Activated T-cell treated with anti-CD3 and anti-CD28 coated beads, Interleukin-2, amount 50 U/mL, for 24 hours (primary cell): ENCODE data around the gene DCTN2.

Experiments
- DNase-seq: peaks from one replicate; pipeline ENCODE4 v3.0.0-alpha.2; 2020
- H3K27ac Mint-ChIP-seq: 2 replicates; pipeline ENCODE4 v1.8.0; 2020; ENCODE audit warnings: mild to moderate bottlenecking, mixed read lengths
- H3K27me3 Mint-ChIP-seq: 2 replicates; pipeline ENCODE4 v1.8.0; 2020; ENCODE audit warnings: mixed read lengths
- H3K36me3 Mint-ChIP-seq: 2 replicates; pipeline ENCODE4 v1.8.0; 2020; ENCODE audit warnings: low read depth, mixed read lengths
- H3K4me1 Mint-ChIP-seq: 2 replicates; pipeline ENCODE4 v1.8.0; 2020; ENCODE audit warnings: low read depth, mixed read lengths
- H3K4me3 Mint-ChIP-seq: 2 replicates; pipeline ENCODE4 v1.8.0; 2020; ENCODE audit warnings: mild to moderate bottlenecking, moderate library complexity, mixed read lengths
- H3K9me3 Mint-ChIP-seq: 2 replicates; pipeline ENCODE4 v1.8.0; 2020; ENCODE audit warnings: mixed read lengths

The DCTN2 gene

DNA sequence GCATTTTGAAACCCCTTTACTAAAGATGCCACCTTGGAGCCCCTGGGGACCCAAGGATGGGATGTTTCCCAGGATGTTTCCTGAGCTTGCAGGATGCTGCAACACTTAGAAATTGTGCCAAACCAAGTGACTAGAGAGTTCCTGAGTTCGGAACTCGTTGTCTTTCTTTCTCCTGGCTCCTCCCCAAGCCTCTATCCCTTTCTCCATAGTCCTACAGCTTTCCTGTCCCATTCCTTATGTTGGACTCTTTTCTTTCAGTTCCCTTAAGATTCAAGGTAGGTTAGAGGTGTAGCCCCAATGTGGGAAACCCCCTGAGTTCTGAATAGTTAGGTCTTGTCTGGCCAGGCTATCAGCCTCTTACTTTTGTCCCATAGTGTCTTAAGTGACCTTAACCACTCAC is 1.5 kb upstream of the DCTN2 start:
- Mint-ChIP-seq H3K4me1 (peaks cover 46% of the 10 kb centered on the region), H3K9me3 (no peaks in the 10 kb centered on the region)

GRCh38 chr12:57548013-57548315 is 972 bp upstream of the DCTN2 start:
- Mint-ChIP-seq H3K27me3 (peaks cover 7% of the 10 kb centered on the region), H3K4me1 (peaks cover 48% of the 10 kb centered on the region), H3K36me3 (peaks cover 28% of the 10 kb centered on the region), H3K27ac (no peak overlapping the region), H3K9me3 (no peaks in the 10 kb centered on the region), H3K4me3 (peak overlapping the region; percentile 91)
- DNase-seq = no peak

More for the DNA sequence above, 1.5 kb upstream of the DCTN2 start:
- peaks cover 25% of the 10 kb centered on the region for H3K36me3 Mint-ChIP-seq
- H3K27ac Mint-ChIP-seq = no peak overlapping the region
- peaks cover 7% of the 10 kb centered on the region for H3K27me3 Mint-ChIP-seq
- DNase-seq = no peak
- no peak overlapping the region for H3K4me3 Mint-ChIP-seq

GRCh38 chr12:57547288-57548012 is 458 bp upstream of the DCTN2 start:
- peak overlapping the region; percentile 96 for H3K27ac Mint-ChIP-seq
- peak overlapping the region; percentile 91 for H3K4me3 Mint-ChIP-seq
- no peaks in the 10 kb centered on the region for H3K9me3 Mint-ChIP-seq
- no peak for DNase-seq
- H3K4me1 Mint-ChIP-seq = peaks cover 48% of the 10 kb centered on the region
- peaks cover 7% of the 10 kb centered on the region for H3K27me3 Mint-ChIP-seq
- H3K36me3 Mint-ChIP-seq = peaks cover 32% of the 10 kb centered on the region

- H3K27me3 Mint-ChIP-seq = peaks cover 7% of the 10 kb centered on the region
- H3K4me1 Mint-ChIP-seq = peaks cover 50% of the 10 kb centered on the region
- H3K9me3 Mint-ChIP-seq = no peaks in the 10 kb centered on the region
- peaks cover 47% of the 10 kb centered on the region for H3K36me3 Mint-ChIP-seq
- peak overlapping the region; percentile 96 for H3K27ac Mint-ChIP-seq
- H3K4me3 Mint-ChIP-seq = peak overlapping the region; percentile 91
- DNase-seq = no peak
These were observed 1.1 kb downstream of the DCTN2 start for GRCh38 chr12:57545809-57546437.

- H3K4me1 Mint-ChIP-seq = peaks cover 37% of the 10 kb centered on the region
- peaks cover 69% of the 10 kb centered on the region for H3K36me3 Mint-ChIP-seq
- H3K9me3 Mint-ChIP-seq = no peaks in the 10 kb centered on the region
- H3K4me3 Mint-ChIP-seq = no peak overlapping the region
- no peak for DNase-seq
- H3K27ac Mint-ChIP-seq = peak overlapping the region; percentile 38
- H3K27me3 Mint-ChIP-seq = no peaks in the 10 kb centered on the region
These were observed 3.4 kb downstream of the DCTN2 start for GRCh38 chr12:57543581-57543980.

DNA sequence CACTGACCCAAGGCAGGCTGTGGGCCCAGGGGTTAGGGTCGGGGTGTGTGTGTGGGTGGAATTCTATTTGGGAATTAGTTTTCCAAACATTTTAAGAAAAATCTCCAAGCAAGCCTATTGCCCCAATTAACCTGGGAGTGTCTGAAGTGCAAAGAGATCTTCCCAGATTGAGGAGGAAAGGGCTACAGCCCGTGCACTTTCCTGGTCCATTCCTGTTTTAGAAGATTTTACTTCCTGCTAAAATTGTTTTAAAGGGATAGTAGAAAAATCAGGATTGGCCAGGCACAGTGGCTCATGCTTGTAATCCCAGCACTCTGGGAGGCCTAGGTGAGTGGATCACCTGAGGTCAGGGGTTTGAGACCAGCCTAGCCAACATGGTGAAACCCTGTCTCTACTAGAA is 5.3 kb downstream of the DCTN2 start:
- Mint-ChIP-seq H3K4me1 (peaks cover 29% of the 10 kb centered on the region), H3K9me3 (no peaks in the 10 kb centered on the region), H3K36me3 (peaks cover 82% of the 10 kb centered on the region), H3K4me3 (no peak overlapping the region), H3K27ac (no peak overlapping the region), H3K27me3 (no peaks in the 10 kb centered on the region)
- DNase-seq = no peak

- Mint-ChIP-seq H3K9me3 (no peaks in the 10 kb centered on the region), H3K27ac (no peak overlapping the region), H3K4me3 (no peak overlapping the region), H3K4me1 (peaks cover 25% of the 10 kb centered on the region), H3K36me3 (peaks cover 80% of the 10 kb centered on the region), H3K27me3 (no peaks in the 10 kb centered on the region)
- DNase-seq = no peak
These were observed 6.0 kb downstream of the DCTN2 start for GRCh38 chr12:57541001-57541400.

DNA sequence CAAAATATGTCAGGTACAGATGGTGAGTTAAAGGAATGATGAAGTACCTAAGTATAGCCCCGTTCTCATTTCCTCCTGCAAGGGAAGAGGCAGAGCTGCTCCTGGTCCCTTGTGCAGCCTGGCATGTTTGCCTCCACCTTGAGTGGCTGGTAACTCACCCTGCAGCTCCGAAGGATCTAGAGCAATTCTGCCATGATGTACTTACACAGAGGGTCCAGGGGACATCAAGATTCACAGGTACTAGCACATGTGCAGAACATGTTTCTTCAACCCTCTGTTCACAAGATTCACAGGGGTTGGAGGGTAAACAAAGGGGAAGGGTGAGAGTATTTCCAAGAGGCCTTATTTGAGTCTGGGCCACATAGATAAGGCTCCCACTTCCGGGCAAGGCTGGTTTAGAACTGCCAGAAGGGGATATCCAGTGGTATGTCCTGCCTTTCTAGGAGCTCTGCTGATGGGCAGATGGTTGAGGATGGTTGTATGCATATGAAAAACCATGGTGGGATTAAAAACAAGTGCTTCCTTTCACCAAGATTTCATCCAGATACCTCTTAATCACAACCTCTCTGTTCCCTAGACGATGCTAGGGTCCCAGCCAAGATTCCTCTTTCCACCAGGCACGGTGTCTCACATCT is 7.7 kb downstream of the DCTN2 start:
- Mint-ChIP-seq H3K4me1 (peaks cover 11% of the 10 kb centered on the region), H3K27me3 (no peaks in the 10 kb centered on the region), H3K9me3 (no peaks in the 10 kb centered on the region), H3K36me3 (peaks cover 85% of the 10 kb centered on the region), H3K4me3 (no peak overlapping the region), H3K27ac (no peak overlapping the region)
- no peak for DNase-seq

DNA sequence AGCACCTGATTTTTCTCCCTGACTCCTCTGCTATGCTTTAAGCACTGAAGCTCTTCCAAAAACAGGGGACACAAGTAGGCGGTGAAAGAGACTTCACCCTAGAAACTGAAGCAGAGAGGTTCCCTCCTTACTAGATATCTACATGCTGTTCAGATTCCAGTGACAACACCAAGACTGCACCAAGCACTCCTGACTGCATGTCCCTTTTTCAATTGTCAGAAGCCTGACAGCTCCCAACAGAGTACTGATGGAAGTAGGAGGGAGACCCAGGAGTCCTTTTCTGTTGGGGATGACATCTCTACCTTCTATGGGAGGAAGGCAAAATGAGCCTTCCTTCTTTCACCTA is 10.4 kb downstream of the DCTN2 start:
- Mint-ChIP-seq H3K4me1 (peaks cover 2% of the 10 kb centered on the region), H3K4me3 (no peak overlapping the region), H3K36me3 (peaks cover 94% of the 10 kb centered on the region), H3K27me3 (no peaks in the 10 kb centered on the region), H3K27ac (no peak overlapping the region), H3K9me3 (no peaks in the 10 kb centered on the region)
- DNase-seq = no peak

- Mint-ChIP-seq H3K9me3 (no peaks in the 10 kb centered on the region), H3K4me3 (no peak overlapping the region), H3K27ac (no peak overlapping the region), H3K27me3 (no peaks in the 10 kb centered on the region), H3K36me3 (peaks cover 94% of the 10 kb centered on the region), H3K4me1 (peaks cover under 1% of the 10 kb centered on the region)
- no peak for DNase-seq
These were observed 11.0 kb downstream of the DCTN2 start for GRCh38 chr12:57535764-57536596.

DNA sequence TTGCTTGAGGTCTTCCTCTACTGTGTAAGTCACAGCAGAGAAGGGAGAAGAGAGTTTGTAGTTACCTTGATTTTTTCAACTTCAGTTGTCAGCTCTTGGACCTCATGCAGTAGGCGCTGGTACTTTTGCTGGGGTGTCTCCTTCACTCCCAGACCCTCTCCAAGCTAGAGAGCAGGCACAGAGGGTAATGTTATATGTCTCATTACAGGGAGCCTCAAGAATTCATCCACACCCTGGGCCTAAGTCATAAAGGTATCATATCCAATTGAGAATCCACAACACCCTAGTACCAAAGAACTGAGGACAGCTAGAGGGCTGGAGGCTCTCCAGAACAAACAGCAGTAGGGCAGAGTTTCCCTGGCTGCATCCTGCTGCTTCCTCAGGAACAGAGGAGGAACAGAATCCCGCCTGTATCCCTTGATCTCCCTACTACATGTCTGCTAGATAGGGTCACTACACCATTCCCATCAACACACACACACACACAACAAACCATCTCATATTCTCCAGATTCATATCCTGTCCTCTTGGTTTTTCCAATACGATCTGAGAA is 11.9 kb downstream of the DCTN2 start:
- H3K27me3 Mint-ChIP-seq = no peaks in the 10 kb centered on the region
- no peak for DNase-seq
- H3K27ac Mint-ChIP-seq = peak overlapping the region; percentile 12
- no peak overlapping the region for H3K4me3 Mint-ChIP-seq
- H3K36me3 Mint-ChIP-seq = peaks cover 95% of the 10 kb centered on the region
- H3K9me3 Mint-ChIP-seq = no peaks in the 10 kb centered on the region
- no peaks in the 10 kb centered on the region for H3K4me1 Mint-ChIP-seq

DNA sequence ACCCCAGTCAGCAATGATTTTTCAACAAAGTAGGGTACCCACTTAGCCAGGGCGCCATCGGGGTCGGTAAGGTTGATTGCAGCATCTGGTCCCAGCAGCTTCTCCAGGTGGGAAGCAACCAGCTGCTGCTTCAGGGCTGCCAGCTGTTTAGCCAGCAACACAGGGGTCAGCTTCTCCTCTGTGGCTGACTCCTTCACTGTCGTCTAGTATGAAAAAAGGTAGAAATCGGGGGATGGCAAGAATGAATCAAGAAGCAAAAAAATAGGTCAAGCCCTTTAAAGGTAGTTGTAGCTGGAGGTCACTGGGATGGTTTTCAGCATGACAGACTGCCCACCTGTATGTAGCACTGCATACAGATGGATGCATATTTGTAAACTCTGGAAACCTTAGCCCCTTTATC is 12.7 kb downstream of the DCTN2 start:
- Mint-ChIP-seq H3K36me3 (peaks cover 95% of the 10 kb centered on the region), H3K9me3 (no peaks in the 10 kb centered on the region), H3K27me3 (no peaks in the 10 kb centered on the region), H3K4me1 (no peaks in the 10 kb centered on the region), H3K27ac (peak overlapping the region; percentile 39), H3K4me3 (no peak overlapping the region)
- no peak for DNase-seq

- H3K36me3 Mint-ChIP-seq = peaks cover 94% of the 10 kb centered on the region
- H3K27me3 Mint-ChIP-seq = no peaks in the 10 kb centered on the region
- no peak overlapping the region for H3K4me3 Mint-ChIP-seq
- H3K27ac Mint-ChIP-seq = no peak overlapping the region
- no peaks in the 10 kb centered on the region for H3K4me1 Mint-ChIP-seq
- no peak for DNase-seq
- H3K9me3 Mint-ChIP-seq = no peaks in the 10 kb centered on the region
These were observed 13.9 kb downstream of the DCTN2 start for GRCh38 chr12:57533108-57533507.

DNA sequence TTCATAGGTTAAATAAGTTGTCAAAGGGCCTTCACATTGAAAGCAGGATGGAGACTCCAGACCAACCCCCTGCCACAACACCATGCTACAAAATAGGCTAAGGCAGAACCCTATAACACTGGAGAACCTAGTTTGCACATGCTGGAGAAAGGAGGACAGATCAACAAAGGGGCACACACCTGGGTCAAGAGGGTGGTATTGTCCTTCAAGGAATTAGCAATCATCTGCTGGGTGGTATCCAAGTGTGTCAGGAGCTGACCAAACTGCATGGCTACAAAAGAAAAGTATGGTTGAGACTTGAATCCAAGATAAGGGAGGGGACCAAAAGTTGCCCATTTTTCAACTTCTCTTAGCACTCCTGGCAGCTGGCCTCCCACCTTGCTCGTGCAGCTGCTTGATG is 15.2 kb downstream of the DCTN2 start:
- no peak overlapping the region for H3K4me3 Mint-ChIP-seq
- DNase-seq = no peak
- no peaks in the 10 kb centered on the region for H3K27me3 Mint-ChIP-seq
- peak overlapping the region; percentile 31 for H3K27ac Mint-ChIP-seq
- peaks cover 95% of the 10 kb centered on the region for H3K36me3 Mint-ChIP-seq
- no peaks in the 10 kb centered on the region for H3K4me1 Mint-ChIP-seq
- H3K9me3 Mint-ChIP-seq = no peaks in the 10 kb centered on the region
